ENCODE results near the gene BAHD1.

DNA sequence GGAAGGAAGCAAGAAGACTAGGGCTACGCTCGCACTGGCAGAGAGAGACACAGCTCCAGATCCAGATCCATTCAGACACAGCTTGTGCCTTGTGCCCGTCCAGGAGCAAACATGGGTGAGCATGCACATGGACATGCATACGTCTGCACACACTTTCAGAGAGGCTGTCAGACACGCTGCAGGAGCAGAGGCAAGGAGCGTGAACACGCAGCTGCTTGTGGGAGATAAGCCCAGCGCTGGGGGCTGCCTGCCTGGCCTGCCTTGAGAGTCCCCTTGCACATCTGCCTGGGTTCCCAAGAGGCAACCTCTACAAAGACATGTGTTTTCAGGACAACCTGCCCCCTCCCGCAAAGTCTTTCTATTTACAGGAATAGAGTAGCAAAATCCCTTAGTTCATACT lies 13.6 kb upstream of the BAHD1 start:
- TF ChIP-seq POLR2A (IDR thresholded peaks at IDR 0.05): no peak
- TF ChIP-seq, protein P1, sequence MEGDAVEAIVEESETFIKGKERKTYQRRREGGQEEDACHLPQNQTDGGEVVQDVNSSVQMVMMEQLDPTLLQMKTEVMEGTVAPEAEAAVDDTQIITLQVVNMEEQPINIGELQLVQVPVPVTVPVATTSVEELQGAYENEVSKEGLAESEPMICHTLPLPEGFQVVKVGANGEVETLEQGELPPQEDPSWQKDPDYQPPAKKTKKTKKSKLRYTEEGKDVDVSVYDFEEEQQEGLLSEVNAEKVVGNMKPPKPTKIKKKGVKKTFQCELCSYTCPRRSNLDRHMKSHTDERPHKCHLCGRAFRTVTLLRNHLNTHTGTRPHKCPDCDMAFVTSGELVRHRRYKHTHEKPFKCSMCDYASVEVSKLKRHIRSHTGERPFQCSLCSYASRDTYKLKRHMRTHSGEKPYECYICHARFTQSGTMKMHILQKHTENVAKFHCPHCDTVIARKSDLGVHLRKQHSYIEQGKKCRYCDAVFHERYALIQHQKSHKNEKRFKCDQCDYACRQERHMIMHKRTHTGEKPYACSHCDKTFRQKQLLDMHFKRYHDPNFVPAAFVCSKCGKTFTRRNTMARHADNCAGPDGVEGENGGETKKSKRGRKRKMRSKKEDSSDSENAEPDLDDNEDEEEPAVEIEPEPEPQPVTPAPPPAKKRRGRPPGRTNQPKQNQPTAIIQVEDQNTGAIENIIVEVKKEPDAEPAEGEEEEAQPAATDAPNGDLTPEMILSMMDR (IDR thresholded peaks at IDR 0.05): no peak
